ENCODE results near the gene BCL2A1. TPM values are rescaled to one million over a fixed set of nuclear protein-coding genes. Genes with fewer than 3 reads are reported as not detected.

The BCL2A1 gene
- total and polyA plus RNA-seq, 10 of the 15 experiments (the other 5 are each of a cell fraction or from before 2014, with no cell fraction given): 181 to 570 (median 321) TPM

DNA sequence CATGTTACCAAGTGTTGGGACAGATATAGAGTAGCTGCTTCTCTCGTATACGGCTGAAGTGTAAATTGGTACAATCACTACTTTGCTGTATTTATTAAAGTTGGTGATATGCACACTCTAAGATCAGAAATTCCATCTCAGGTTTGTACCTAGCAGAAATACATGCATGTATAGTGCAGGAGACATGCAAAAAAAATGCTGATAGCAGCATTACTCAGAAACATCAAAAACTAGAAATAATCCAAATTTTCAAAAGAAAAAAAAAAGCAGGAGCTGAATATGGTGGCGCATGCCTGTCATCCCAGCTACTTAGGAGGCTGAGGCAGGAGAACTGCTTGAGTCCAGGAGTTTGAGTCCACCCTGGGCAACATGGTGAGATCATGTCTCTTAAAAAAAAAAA is 31.3 kb upstream of the BCL2A1 start:
- no peak for FAIRE-seq
- no TSS peak for BruUV-seq (replicated peaks)
- Histone ChIP-seq H3K79me2 (ENCODE audit: control insufficient read depth, insufficient read depth, low read length) (no peaks in the 10 kb centered on the region; the same call in 1 of the 2 replicates), H3K27ac (ENCODE audit: control insufficient read depth, insufficient read depth) (no peak overlapping the region), H3K4me1 (ENCODE audit: control insufficient read depth, insufficient read depth, low read length) (no peaks in the 10 kb centered on the region), H2AFZ (ENCODE audit: control insufficient read depth, low read depth, low read length) (no peak overlapping the region), H3K36me3 (ENCODE audit: control insufficient read depth in 2 of 2, insufficient read depth in 2 of 2, low read length in 1 of 2) (no peaks in the 10 kb centered on the region), H3K9ac (ENCODE audit: control insufficient read depth, insufficient read depth, low read length) (no peak overlapping the region), H3K9me3 (replicated peaks; ENCODE audit: control insufficient read depth, insufficient read depth, low read length) (peaks cover 2% of the 10 kb centered on the region; the same call in 2 of the 3 replicates), H3K4me3 (no peak overlapping the region), H3K27me3 (replicated peaks in 1 of 2; ENCODE audit: control insufficient read depth in 2 of 2, insufficient read depth in 2 of 2, low read length in 1 of 2) (no peaks in the 10 kb centered on the region), H3K4me2 (ENCODE audit: control insufficient read depth, insufficient read depth) (no peak overlapping the region), H4K20me1 (ENCODE audit: control insufficient read depth, insufficient read depth) (no peaks in the 10 kb centered on the region)
- no peak for DNase-seq (ENCODE audit: low read depth, low spot score)
- CTCF ChIA-PET: interaction anchor here (1.2 kb wide), 1 partner anchor 10 kb away, joined by 6 read pairs; no protein-coding TSS in a partner anchor
- WGBS (ENCODE audit: insufficient coverage, insufficient replicate concordance, low lambda C conversion rate, missing lambda C conversion rate): 99% methylated on average over 3 of the region's 3 CpGs
- in situ Hi-C loops (cut with MboI) (loop anchor here (25.0 kb wide), 1 partner anchor 1285 kb away; no protein-coding TSS in a partner anchor), intact Hi-C loops (cut with micrococcal nuclease; ENCODE audit: unreplicated experiment) (no loop called here)
- SMC1A ChIA-PET (ENCODE audit: uncharacterized antibody, unreplicated experiment): interaction anchor here (0.7 to 1.4 kb wide), 2 partner anchors 13 to 497 kb away, joined by 3 read pairs; no protein-coding TSS in a partner anchor
- ATAC-seq: no peak
- POLR2A ChIA-PET: interaction anchor here (0.6 to 1.1 kb wide), 3 partner anchors 9 to 1299 kb away, joined by 3 to 9 read pairs (median 3); no protein-coding TSS in a partner anchor
- TF ChIP-seq ZNF274 (IDR thresholded peaks at IDR 0.05; ENCODE audit: insufficient read depth, insufficient read length) (no peak), TAF1 (IDR thresholded peaks at IDR 0.05; ENCODE audit: borderline replicate concordance, low read depth, low read length) (no peak), SMAD5 (IDR thresholded peaks at IDR 0.05; ENCODE audit: low read depth) (no peak)
- RAD21 ChIA-PET (ENCODE audit: unreplicated experiment): interaction anchor here (0.6 kb wide), 2 partner anchors 33 to 984 kb away, joined by 3 read pairs; no protein-coding TSS in a partner anchor

- BruUV-seq (replicated peaks): no TSS peak
- Histone ChIP-seq H3K4me3 (no peak overlapping the region), H3K36me3 (ENCODE audit: control insufficient read depth in 2 of 2, insufficient read depth in 2 of 2, low read length in 1 of 2) (no peaks in the 10 kb centered on the region), H3K27me3 (replicated peaks in 1 of 2; ENCODE audit: control insufficient read depth in 2 of 2, insufficient read depth in 2 of 2, low read length in 1 of 2) (no peaks in the 10 kb centered on the region), H2AFZ (ENCODE audit: control insufficient read depth, low read depth, low read length) (no peak overlapping the region), H3K79me2 (ENCODE audit: control insufficient read depth, insufficient read depth, low read length) (no peaks in the 10 kb centered on the region), H3K4me1 (ENCODE audit: control insufficient read depth, insufficient read depth, low read length) (peaks cover 17% of the 10 kb centered on the region), H3K9ac (ENCODE audit: control insufficient read depth, insufficient read depth, low read length) (no peak overlapping the region), H3K27ac (ENCODE audit: control insufficient read depth, insufficient read depth) (no peak overlapping the region), H3K4me2 (ENCODE audit: control insufficient read depth, insufficient read depth) (no peak overlapping the region), H4K20me1 (ENCODE audit: control insufficient read depth, insufficient read depth) (no peaks in the 10 kb centered on the region), H3K9me3 (replicated peaks; ENCODE audit: control insufficient read depth, insufficient read depth, low read length) (no peaks in the 10 kb centered on the region)
- WGBS (ENCODE audit: insufficient coverage, insufficient replicate concordance, low lambda C conversion rate, missing lambda C conversion rate): 50% methylated on average over 3 of the region's 3 CpGs
- ATAC-seq: no peak
- in situ Hi-C loops (cut with MboI) (loop anchor here (10.0 kb wide), 2 partner anchors 220 to 610 kb away; no protein-coding TSS in a partner anchor), intact Hi-C loops (cut with micrococcal nuclease; ENCODE audit: unreplicated experiment) (no loop called here)
- RAD21 ChIA-PET (ENCODE audit: unreplicated experiment): interaction anchor here (1.1 to 4.0 kb wide), 5 partner anchors 12 to 140 kb away, joined by 3 to 23 read pairs (median 5); no protein-coding TSS in a partner anchor
- TF ChIP-seq EED (IDR thresholded peaks at IDR 0.05; ENCODE audit: low read depth): peak; percentile 56; the same call in 1 of the 2 replicates
- TF ChIP-seq RAD21 (IDR thresholded peaks at IDR 0.05; ENCODE audit: insufficient read depth, low read depth, low read length): no peak
- no peak for TF ChIP-seq SP1 (IDR thresholded peaks at IDR 0.05; ENCODE audit: low read depth, low read length)
- TF ChIP-seq BMI1 (IDR thresholded peaks at IDR 0.05; ENCODE audit: borderline replicate concordance): no peak
- TF ChIP-seq RUNX3 (IDR thresholded peaks at IDR 0.05; ENCODE audit: low read length): peak; percentile 18; the same call in 1 of the 2 replicates
- POLR2A ChIA-PET: interaction anchor here (1.0 to 1.3 kb wide), 2 partner anchors 12 to 17 kb away, joined by 3 to 4 read pairs; no protein-coding TSS in a partner anchor
- SMC1A ChIA-PET (ENCODE audit: uncharacterized antibody, unreplicated experiment): interaction anchor here (1.1 to 5.0 kb wide), 7 partner anchors 13 to 178 kb away, joined by 3 to 71 read pairs (median 17); partner anchors contain the start of gene BCL2A1
- FAIRE-seq: no peak
- DNase-seq (ENCODE audit: low read depth, low spot score): no peak
- CTCF ChIA-PET: interaction anchor here (0.8 to 4.9 kb wide), 11 partner anchors 12 to 602 kb away, joined by 3 to 73 read pairs (median 3); no protein-coding TSS in a partner anchor
Measured at GRCh38 chr15:79994615-79995014, 23.6 kb upstream of the BCL2A1 start.

All from GM12878 (cell line).